Measurements from ENCODE around the gene CD79B. TPM values are rescaled to one million over a fixed set of nuclear protein-coding genes. Genes with fewer than 3 reads are reported as not detected.
"Not testable (repeated sequence)": the region's sequence is repeated elsewhere in the genome, so short reads cannot be mapped to it uniquely, and the experiment has no call there.

CD79B gene
- total RNA-seq, 1 donor from 2014 or later = not detected

GRCh38 chr17:63903787-63904201 is 28.3 kb downstream of the CD79B start:
- H3K27me3 ChIP-seq (ENCODE audit: control insufficient read depth, insufficient read depth, low read length); H3K4me3 ChIP-seq (ENCODE audit: low read depth, low read length); H3K36me3 ChIP-seq (ENCODE audit: control insufficient read depth, insufficient read depth, low read length); FAIRE-seq: not testable (repeated sequence)
- DNase-seq (ENCODE audit: low read depth) = peak; percentile 7
- TF ChIP-seq, protein P1, sequence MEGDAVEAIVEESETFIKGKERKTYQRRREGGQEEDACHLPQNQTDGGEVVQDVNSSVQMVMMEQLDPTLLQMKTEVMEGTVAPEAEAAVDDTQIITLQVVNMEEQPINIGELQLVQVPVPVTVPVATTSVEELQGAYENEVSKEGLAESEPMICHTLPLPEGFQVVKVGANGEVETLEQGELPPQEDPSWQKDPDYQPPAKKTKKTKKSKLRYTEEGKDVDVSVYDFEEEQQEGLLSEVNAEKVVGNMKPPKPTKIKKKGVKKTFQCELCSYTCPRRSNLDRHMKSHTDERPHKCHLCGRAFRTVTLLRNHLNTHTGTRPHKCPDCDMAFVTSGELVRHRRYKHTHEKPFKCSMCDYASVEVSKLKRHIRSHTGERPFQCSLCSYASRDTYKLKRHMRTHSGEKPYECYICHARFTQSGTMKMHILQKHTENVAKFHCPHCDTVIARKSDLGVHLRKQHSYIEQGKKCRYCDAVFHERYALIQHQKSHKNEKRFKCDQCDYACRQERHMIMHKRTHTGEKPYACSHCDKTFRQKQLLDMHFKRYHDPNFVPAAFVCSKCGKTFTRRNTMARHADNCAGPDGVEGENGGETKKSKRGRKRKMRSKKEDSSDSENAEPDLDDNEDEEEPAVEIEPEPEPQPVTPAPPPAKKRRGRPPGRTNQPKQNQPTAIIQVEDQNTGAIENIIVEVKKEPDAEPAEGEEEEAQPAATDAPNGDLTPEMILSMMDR (IDR thresholded peaks at IDR 0.05; ENCODE audit: insufficient read depth, low read length, severe bottlenecking) = peak; percentile 14

DNA sequence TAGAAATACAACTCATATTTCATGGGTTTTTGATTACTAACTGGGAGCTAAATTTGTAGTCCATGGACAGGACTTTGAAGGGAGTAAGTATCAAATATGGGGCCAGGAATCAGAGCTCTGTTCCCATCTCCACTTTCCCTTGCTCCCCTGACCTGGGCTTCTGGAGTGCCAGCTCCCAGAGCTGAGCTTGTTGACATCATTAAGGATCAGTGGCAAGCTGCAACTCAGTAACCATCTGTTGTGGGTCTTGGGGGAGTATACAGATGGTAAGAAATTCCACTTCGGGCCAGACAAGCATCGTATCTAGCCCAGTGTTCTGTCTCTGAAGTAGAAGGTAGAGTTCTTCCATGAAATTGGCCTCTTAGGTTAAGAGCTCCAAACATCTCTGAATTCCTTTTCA is 30.2 kb downstream of the CD79B start:
- H3K27me3 ChIP-seq (ENCODE audit: control insufficient read depth, insufficient read depth, low read length); FAIRE-seq; H3K36me3 ChIP-seq (ENCODE audit: control insufficient read depth, insufficient read depth, low read length); H3K4me3 ChIP-seq (ENCODE audit: low read depth, low read length); DNase-seq (ENCODE audit: low read depth): not testable (repeated sequence)

DNA sequence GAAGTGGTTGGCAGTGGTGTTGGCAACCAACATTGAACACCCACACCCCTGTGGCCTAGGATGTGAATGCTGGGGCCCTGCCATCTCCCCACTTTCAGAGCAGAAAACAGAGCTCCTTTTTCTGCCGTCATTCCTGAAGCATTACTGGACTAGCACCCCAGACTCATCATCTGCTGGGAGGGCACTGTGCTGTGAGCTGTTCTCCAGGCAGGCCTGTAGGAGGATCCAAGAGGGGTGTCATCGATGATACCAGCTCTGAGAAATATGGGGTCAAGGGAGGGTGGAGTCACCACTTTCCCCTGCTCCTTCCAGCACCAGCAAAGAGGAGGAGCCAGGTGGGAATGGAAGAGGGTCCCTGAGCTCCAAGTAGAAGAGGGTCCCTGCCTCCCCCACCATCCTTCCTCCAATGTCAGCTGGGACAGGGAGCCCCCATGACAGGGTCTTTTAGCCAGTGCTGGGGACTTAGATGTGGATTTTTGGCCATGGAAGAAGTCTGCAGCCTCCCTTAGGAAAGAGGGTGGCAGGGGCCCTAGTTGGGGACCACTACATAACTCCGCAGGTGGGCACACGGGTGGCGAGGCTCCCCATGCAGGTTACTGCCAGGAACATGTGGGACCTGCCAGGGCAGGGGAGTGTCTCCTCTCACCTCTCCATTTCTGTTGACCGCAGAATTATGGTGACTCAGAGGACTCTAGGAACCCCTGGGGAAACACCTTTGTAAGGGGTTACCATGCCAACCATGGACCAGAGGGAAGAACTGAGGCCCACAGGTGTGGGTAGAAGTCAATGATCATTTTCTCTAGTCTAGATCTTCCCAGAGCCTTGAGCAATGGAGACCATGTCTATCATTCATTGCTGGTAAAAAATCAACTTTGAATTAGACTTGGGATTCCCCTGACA is 33.0 kb downstream of the CD79B start:
- not testable (repeated sequence) for FAIRE-seq; H3K4me3 ChIP-seq (ENCODE audit: low read depth, low read length); H3K36me3 ChIP-seq (ENCODE audit: control insufficient read depth, insufficient read depth, low read length); H3K27me3 ChIP-seq (ENCODE audit: control insufficient read depth, insufficient read depth, low read length)
- peak; percentile 59 for DNase-seq (ENCODE audit: low read depth)

GRCh38 chr17:63896524-63897354 is 35.4 kb downstream of the CD79B start, which contains the start of gene CSH1:
Gene CSH1 (minus strand): TSS chr17:63896574. CDS start chr17:63896511, 63 bp downstream.
- H3K27me3 ChIP-seq (ENCODE audit: control insufficient read depth, insufficient read depth, low read length); DNase-seq (ENCODE audit: low read depth); H3K36me3 ChIP-seq (ENCODE audit: control insufficient read depth, insufficient read depth, low read length); FAIRE-seq; H3K4me3 ChIP-seq (ENCODE audit: low read depth, low read length): not testable (repeated sequence)

DNA sequence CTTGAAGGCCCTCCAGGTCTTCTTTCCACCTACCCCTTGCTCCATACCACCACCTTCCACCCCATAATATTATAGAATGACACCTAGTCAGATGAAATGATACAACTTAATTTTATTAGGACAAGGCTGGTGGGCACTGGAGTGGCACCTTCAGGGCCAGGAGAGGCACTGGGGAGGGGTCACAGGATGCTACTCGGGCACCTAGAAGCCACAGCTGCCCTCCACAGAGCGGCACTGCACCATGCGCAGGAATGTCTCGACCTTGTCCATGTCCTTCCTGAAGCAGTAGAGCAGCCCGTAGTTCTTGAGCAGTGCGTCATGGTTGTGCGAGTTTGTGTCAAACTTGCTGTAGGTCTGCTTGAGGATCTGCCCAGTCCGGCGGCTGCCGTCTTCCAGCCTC is 37.3 kb downstream of the CD79B start:
- H3K36me3 ChIP-seq (ENCODE audit: control insufficient read depth, insufficient read depth, low read length); H3K4me3 ChIP-seq (ENCODE audit: low read depth, low read length); FAIRE-seq; DNase-seq (ENCODE audit: low read depth); H3K27me3 ChIP-seq (ENCODE audit: control insufficient read depth, insufficient read depth, low read length): not testable (repeated sequence)

DNA sequence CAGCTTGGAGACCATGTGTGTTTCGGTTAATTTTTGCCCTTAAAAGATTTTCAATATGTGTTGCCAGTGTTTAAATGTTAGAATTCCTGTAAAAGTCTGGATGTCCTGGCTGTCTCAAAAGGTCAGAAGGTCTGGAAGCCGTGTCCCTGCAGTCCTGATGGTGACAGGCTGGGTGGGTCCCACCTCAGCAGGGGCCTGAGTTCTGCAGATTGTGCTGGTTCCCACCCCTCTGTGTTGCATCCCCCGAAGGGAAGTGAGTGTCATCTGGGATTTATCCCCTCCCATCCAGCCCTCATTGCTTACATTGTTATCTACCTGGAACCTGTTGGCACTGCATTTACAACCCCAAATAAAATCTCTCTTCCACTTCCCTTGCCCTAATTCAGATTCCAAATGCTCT is 38.1 kb downstream of the CD79B start:
- not testable (repeated sequence) for H3K4me3 ChIP-seq (ENCODE audit: low read depth, low read length); DNase-seq (ENCODE audit: low read depth); FAIRE-seq

GRCh38 chr17:63892316-63893037 is 39.7 kb downstream of the CD79B start:
- not testable (repeated sequence) for H3K27me3 ChIP-seq (ENCODE audit: control insufficient read depth, insufficient read depth, low read length); H3K36me3 ChIP-seq (ENCODE audit: control insufficient read depth, insufficient read depth, low read length); FAIRE-seq; H3K4me3 ChIP-seq (ENCODE audit: low read depth, low read length)
- peak; percentile 5 for DNase-seq (ENCODE audit: low read depth)

More for the DNA sequence above, 38.1 kb downstream of the CD79B start:
- not testable (repeated sequence) for H3K27me3 ChIP-seq (ENCODE audit: control insufficient read depth, insufficient read depth, low read length); H3K36me3 ChIP-seq (ENCODE audit: control insufficient read depth, insufficient read depth, low read length)

- TF ChIP-seq, protein P1 (IDR thresholded peaks at IDR 0.05; ENCODE audit: insufficient read depth, low read length, severe bottlenecking) = peak; percentile 37
- H3K4me3 ChIP-seq (ENCODE audit: low read depth, low read length); H3K36me3 ChIP-seq (ENCODE audit: control insufficient read depth, insufficient read depth, low read length); FAIRE-seq; H3K27me3 ChIP-seq (ENCODE audit: control insufficient read depth, insufficient read depth, low read length): not testable (repeated sequence)
- DNase-seq (ENCODE audit: low read depth) = peak; percentile 19
These were observed 42.9 kb downstream of the CD79B start for GRCh38 chr17:63889026-63889848.

GRCh38 chr17:63885119-63885518 is 47.0 kb downstream of the CD79B start:
- H3K36me3 ChIP-seq (ENCODE audit: control insufficient read depth, insufficient read depth, low read length); H3K4me3 ChIP-seq (ENCODE audit: low read depth, low read length); H3K27me3 ChIP-seq (ENCODE audit: control insufficient read depth, insufficient read depth, low read length); FAIRE-seq; DNase-seq (ENCODE audit: low read depth): not testable (repeated sequence)

DNA sequence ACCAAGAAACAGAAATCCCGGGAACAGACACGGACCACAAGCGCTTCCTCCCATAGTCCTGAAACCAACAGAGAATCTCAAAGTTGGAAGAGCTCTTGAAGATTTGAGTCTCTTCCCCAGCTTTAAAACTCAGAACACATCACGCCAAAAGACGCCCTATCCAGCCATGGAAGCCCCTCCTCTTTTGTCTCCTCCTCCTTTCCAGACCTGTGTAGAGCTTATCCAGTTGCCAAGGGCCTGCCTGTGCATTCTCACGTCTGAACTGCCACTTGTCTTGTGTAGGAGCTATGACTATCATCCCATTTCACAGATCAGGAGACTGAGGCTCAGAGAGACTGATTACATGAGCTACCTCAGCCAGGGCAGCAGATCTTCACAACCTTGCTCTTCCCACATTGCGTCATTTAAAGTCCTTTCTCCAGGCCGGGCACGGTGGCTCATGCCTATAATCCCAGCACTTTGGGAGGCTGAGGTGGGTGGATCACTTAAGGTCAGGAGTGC is 49.5 kb downstream of the CD79B start:
- not testable (repeated sequence) for DNase-seq (ENCODE audit: low read depth); H3K27me3 ChIP-seq (ENCODE audit: control insufficient read depth, insufficient read depth, low read length); H3K36me3 ChIP-seq (ENCODE audit: control insufficient read depth, insufficient read depth, low read length); H3K4me3 ChIP-seq (ENCODE audit: low read depth, low read length); FAIRE-seq

Data from bronchial epithelial cell (primary cell).